Ovary (tissue), 9 donors: ENCODE data around the gene ATP8A1. TPM values are rescaled to one million over a fixed set of nuclear protein-coding genes. Genes with fewer than 3 reads are reported as not detected.

Source experiments
- DNase-seq, 5 donors: peaks; one replicate each; pipeline ENCODE4 v3.0.0-alpha.2; 2019 to 2020
- H3K27ac ChIP-seq, 2 donors: fragments of 200-600 bp; one replicate each; pipeline versions ENCODE4 v1.5.1 to v1.8.0; 2019 to 2022
- H3K27me3 ChIP-seq: fragments of 200-600 bp; one replicate; pipeline ENCODE4 v1.8.0; 2022
- H3K36me3 ChIP-seq: fragments of 200-600 bp; sonication (generic); one replicate; pipeline ENCODE4 v1.5.1; 2019
- H3K4me1 ChIP-seq: one replicate; pipeline ENCODE4 v1.8.1; 2013; ENCODE audit warnings: mild to moderate bottlenecking, moderate library complexity; ENCODE audit not compliant: insufficient read depth
- H3K4me3 ChIP-seq: fragments of 200-600 bp; sonication (generic); one replicate; pipeline ENCODE4 v1.5.1; 2017
- H3K9me3 ChIP-seq, 2 donors: fragments of 200-600 bp in 1 of 2; sonication (generic) in 1 of 2; one replicate each; pipeline versions ENCODE4 v1.5.1 to v1.8.1; 2013 to 2019; ENCODE audit warnings: mild to moderate bottlenecking in 1 of 2, moderate library complexity in 1 of 2
- CTCF ChIP-seq, 3 donors: fragments of 450-650 bp in 2 of 3; fragments of 200-600 bp in 1 of 3; IDR thresholded peaks; one replicate each; pipeline versions ENCODE4 v1.5.1 to v1.8.0; 2016 to 2022; ENCODE audit warnings: antibody characterized with exemption in 3 of 3, mild to moderate bottlenecking in 1 of 3
- EP300 ChIP-seq: sonication (generic); formaldehyde crosslinking; IDR thresholded peaks from one replicate; pipeline ENCODE4 v1.6.1; 2017; ENCODE audit warnings: antibody characterized with exemption
- POLR2A ChIP-seq: fragments of 450-650 bp; IDR thresholded peaks from one replicate; pipeline ENCODE4 v1.6.1; 2017; ENCODE audit warnings: antibody characterized with exemption, mild to moderate bottlenecking, moderate library complexity
- WGBS, 3 donors: extraction: QIAGEN DNeasy Blood & Tissue Kit in 1 of 3; methylation state at CpG; one replicate each; pipeline versions ENCODE4 v1.1.5 to v1.1.7; 2013 to 2017; 5-methylcytosine and 5-hydroxymethylcytosine counted together
- intact Hi-C, 4 donors: fragments of 100-400 bp; cut with DNase I; formaldehyde crosslinking; loops; one replicate each; pipeline versions ENCODE4 v1.11.0 to v1.15.1; 2022 to 2023
- polyA plus RNA-seq, 2 donors: library from polyadenylated mRNA; stranded (reverse); fragments of 200-250 nt in 1 of 2; fragments of 350-450 nt in 1 of 2; fragmentation: Illumina TruSeq in 1 of 2; extraction: RNeasy Lipid Tissue Mini Kit (QIAGEN cat#74804) in 1 of 2; gene quantifications; one replicate each; pipeline ENCODE4 v1.2.3, GENCODE V29; 2013 to 2014
- total RNA-seq, 7 donors: library from RNA; depleted of rRNA in 2 of 7; stranded (reverse); fragments of >200 nt in 2 of 7; fragmentation: NEBNext Ultra II Directional in 3 of 7; extraction: Animal tissue kit (Norgen Biotek cat#: 25700) in 3 of 7; gene quantifications; one replicate each; pipeline versions ENCODE4 v1.1.0 to v1.2.4, GENCODE V29; 2016 to 2023
- donor health status: DM: no; HTN: no; CAD: no; lungs with moderate emphysema.
- donor health status: DM: no; HTN: no; CAD: no.
- donor health status: Bipolar disorder and iron deficiency.
- donor health status: DM: yes; HTN: yes; CAD: no.
- donor health status: DM: no; HTN: no; CAD: no.
- donor health status: DM: yes; HTN: yes; CAD: no.

The ATP8A1 gene
- total and polyA plus RNA-seq, 9 donors, result 10.0 to 73.2 (median 21.6) TPM

GRCh38 chr4:42362591-42362990 lies 294.3 kb downstream of the ATP8A1 start:
- no peak overlapping the region for H3K4me3 ChIP-seq
- TF ChIP-seq POLR2A (no peak), CTCF (IDR thresholded peaks at IDR 0.05) (no peak), EP300 (no peak)
- H3K27me3 ChIP-seq, result no peaks in the 10 kb centered on the region
- peaks cover 3% of the 10 kb centered on the region for H3K4me1 ChIP-seq
- 31 to 48% (median 37%) methylated on average over 3 of the region's 3 CpGs for WGBS, 3 donors
- intact Hi-C loops, result loop anchor here in 1 of 4 donors (10.0 kb wide), 1 partner anchor 152 kb away; no protein-coding TSS in a partner anchor
- H3K27ac ChIP-seq, result no peak overlapping the region
- no peaks in the 10 kb centered on the region for H3K36me3 ChIP-seq
- H3K9me3 ChIP-seq, result no peaks in the 10 kb centered on the region
- DNase-seq, result no peak

- no peak for DNase-seq
- Histone ChIP-seq H3K27me3 (no peaks in the 10 kb centered on the region), H3K27ac (no peak overlapping the region), H3K4me1 (peaks cover 3% of the 10 kb centered on the region), H3K36me3 (no peaks in the 10 kb centered on the region), H3K4me3 (no peak overlapping the region), H3K9me3 (no peaks in the 10 kb centered on the region)
- TF ChIP-seq CTCF (IDR thresholded peaks at IDR 0.05) (no peak), POLR2A (no peak), EP300 (no peak)
- intact Hi-C loops, result loop anchor here in 1 of 4 donors (10.0 kb wide), 1 partner anchor 153 kb away; no protein-coding TSS in a partner anchor
- WGBS, 3 donors, result 91 to 93% (median 91%) methylated on average over 8 of the region's 8 CpGs
Observed at GRCh38 chr4:42361456-42361855, 295.4 kb downstream of the ATP8A1 start.

GRCh38 chr4:42360256-42360669 lies 296.6 kb downstream of the ATP8A1 start:
- Histone ChIP-seq H3K27ac (no peak overlapping the region), H3K4me3 (no peak overlapping the region), H3K36me3 (no peaks in the 10 kb centered on the region), H3K9me3 (no peaks in the 10 kb centered on the region), H3K27me3 (no peaks in the 10 kb centered on the region), H3K4me1 (peaks cover 3% of the 10 kb centered on the region)
- TF ChIP-seq POLR2A, result no peak
- no peak for TF ChIP-seq CTCF (IDR thresholded peaks at IDR 0.05)
- TF ChIP-seq EP300, result no peak
- intact Hi-C loops, result loop anchor here in 1 of 4 donors (10.0 kb wide), 1 partner anchor 155 kb away; no protein-coding TSS in a partner anchor
- 0 to 12% (median 11%) methylated on average over 2 of the region's 2 CpGs for WGBS, 3 donors
- DNase-seq, result no peak

- Histone ChIP-seq H3K4me1 (peaks cover 3% of the 10 kb centered on the region), H3K36me3 (no peaks in the 10 kb centered on the region), H3K9me3 (no peaks in the 10 kb centered on the region), H3K27ac (no peak overlapping the region), H3K27me3 (no peaks in the 10 kb centered on the region), H3K4me3 (no peak overlapping the region)
- intact Hi-C loops, result loop anchor here in 1 of 4 donors (10.0 kb wide), 1 partner anchor 155 kb away; no protein-coding TSS in a partner anchor
- no peak for DNase-seq
- TF ChIP-seq CTCF (IDR thresholded peaks at IDR 0.05) (no peak), EP300 (no peak), POLR2A (no peak)
- WGBS, 3 donors, result 2 to 7% (median 4%) methylated on average over 5 of the region's 5 CpGs
Observed at GRCh38 chr4:42359711-42360110, 297.2 kb downstream of the ATP8A1 start.

Other genes starting within 250 kb of the ATP8A1 start
- not detected for gene GRXCR1, start 235.6 kb upstream of the ATP8A1 start, total RNA-seq
- gene GRXCR1, start 235.6 kb upstream of the ATP8A1 start, polyA plus RNA-seq, result not detected